Fibroblast of the aortic adventitia (primary cell): ENCODE measurements around the gene C4orf51. TPM values are rescaled to one million over a fixed set of nuclear protein-coding genes. Genes with fewer than 3 reads are reported as not detected.
"Not testable (repeated sequence)": the region's sequence is repeated elsewhere in the genome, so short reads cannot be mapped to it uniquely, and the experiment has no call there.

Source experiments
- DNase-seq: peaks from one replicate; pipeline ENCODE4 v3.0.0-alpha.2; 2010; ENCODE audit warnings: low read depth
- H3K4me3 ChIP-seq: 2 replicates; pipeline ENCODE4 v1.5.1; 2011; ENCODE audit warnings: low read depth, mild to moderate bottlenecking, control low read depth, low read length, moderate library complexity
- total RNA-seq: library from RNA; depleted of rRNA; stranded (reverse); fragments of >200 nt; gene quantifications from 2 replicates; pipeline ENCODE4 v1.2.3, GENCODE V29; 2012; ENCODE audit warnings: low replicate concordance
- TF ChIP-seq, protein P1 (sequence below): IDR thresholded peaks from 2 replicates; pipeline ENCODE4 v1.5.1; 2011; ENCODE audit warnings: mild to moderate bottlenecking, low read length, control low read depth, inconsistent platforms; ENCODE audit not compliant: insufficient read depth

Gene C4orf51
- total RNA-seq: not detected in 2 replicates

DNA sequence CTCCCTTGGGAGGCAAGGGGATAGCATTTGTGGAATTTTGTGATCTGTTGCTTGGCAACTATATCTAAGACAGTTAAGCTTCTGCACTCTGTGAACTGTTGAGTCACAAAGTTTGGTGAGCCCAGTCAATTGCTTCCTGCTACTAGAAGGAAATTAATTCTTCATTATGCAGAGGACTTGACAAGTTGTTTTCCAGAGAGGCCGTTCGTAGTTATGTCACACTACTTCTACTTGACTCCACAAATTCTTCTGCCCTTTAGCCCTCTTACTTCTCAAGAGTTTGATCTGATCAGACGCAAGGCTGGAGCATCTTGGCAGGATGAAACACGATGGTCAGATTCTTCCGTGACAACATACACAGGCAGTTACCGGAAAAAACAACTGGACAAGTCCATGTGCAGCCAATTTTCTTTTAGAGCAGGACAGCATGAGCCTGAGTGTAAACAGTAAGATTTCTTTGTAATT lies at the start of gene C4orf51:
C4orf51 (plus strand) TSS at position 156 of the 465 bp plus-strand sequence; CDS start at position 214, 58 bp downstream.
- H3K4me3 ChIP-seq: no peak within 1 kb of the TSS
- DNase-seq: peak; percentile 73
- TF ChIP-seq, protein P1, sequence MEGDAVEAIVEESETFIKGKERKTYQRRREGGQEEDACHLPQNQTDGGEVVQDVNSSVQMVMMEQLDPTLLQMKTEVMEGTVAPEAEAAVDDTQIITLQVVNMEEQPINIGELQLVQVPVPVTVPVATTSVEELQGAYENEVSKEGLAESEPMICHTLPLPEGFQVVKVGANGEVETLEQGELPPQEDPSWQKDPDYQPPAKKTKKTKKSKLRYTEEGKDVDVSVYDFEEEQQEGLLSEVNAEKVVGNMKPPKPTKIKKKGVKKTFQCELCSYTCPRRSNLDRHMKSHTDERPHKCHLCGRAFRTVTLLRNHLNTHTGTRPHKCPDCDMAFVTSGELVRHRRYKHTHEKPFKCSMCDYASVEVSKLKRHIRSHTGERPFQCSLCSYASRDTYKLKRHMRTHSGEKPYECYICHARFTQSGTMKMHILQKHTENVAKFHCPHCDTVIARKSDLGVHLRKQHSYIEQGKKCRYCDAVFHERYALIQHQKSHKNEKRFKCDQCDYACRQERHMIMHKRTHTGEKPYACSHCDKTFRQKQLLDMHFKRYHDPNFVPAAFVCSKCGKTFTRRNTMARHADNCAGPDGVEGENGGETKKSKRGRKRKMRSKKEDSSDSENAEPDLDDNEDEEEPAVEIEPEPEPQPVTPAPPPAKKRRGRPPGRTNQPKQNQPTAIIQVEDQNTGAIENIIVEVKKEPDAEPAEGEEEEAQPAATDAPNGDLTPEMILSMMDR: no peak

DNA sequence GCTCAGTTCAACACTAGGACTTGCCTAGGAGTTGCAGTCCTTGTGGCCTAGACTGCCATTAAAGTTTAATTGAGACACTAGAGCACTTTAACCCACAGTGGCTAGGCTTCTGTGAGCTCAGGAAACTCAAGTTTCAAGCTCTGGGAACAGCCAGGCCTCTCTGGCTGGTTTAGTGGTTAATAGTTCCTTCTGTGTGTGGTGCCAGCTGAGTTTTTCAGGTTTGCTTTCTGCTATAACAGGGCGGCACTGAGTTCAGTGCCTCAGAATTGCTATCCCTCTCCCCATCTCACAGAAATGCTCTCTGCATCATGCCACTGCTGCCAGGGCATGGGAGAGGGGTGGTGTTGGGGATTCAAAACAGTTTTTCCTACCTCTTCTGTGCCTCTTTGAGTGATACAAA lies 44.8 kb upstream of the C4orf51 start:
- TF ChIP-seq, protein P1: no peak
- H3K4me3 ChIP-seq: no peak overlapping the region
- no peak for DNase-seq

DNA sequence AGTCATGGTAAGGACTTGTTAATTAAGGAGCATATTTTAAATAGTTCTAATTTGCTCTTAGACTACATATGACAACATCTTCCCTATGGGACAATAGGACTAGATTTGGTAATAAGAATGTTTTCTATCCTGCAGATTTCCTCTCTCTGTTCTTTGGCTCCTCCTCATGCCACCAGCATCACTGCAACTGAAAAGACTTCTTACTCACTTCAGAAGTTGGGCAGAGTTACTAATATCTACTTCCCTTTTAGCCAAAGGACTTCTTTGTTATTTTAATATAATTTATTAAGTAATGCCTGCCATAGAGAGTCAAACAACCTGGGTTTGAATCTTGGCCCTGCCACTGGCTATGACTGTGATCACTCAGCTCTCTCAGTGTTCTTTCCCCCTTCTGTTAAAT lies 44.3 kb upstream of the C4orf51 start:
- no peak for DNase-seq
- TF ChIP-seq, protein P1: no peak

DNA sequence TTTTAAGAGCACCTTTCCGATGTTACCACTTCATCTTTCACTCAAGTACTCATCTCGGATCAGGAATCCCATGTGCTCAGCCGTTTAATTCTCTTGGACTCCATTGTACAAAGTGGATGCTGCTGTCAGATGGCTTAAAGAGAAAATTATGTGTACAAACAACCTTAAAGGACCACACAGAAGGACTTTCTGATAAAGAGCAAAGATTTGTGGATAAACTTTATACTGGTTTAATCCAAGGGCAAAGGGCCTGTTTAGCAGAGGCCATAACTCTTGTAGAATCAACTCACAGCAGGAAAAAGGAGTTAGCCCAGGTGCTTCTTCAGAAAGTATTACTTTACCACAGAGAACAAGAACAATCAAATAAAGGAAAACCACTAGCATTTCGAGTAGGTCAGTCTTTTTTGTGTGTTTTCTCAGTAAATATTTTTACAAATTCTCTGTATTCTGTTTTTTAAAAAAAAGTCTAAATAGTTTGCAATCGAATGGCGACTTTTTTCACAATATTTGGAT lies 40.7 kb upstream of the C4orf51 start:
- TF ChIP-seq, protein P1: no peak
- DNase-seq: no peak
- H3K4me3 ChIP-seq: no peak overlapping the region

More for the DNA sequence above, 44.3 kb upstream of the C4orf51 start:
- H3K4me3 ChIP-seq: no peak overlapping the region

DNA sequence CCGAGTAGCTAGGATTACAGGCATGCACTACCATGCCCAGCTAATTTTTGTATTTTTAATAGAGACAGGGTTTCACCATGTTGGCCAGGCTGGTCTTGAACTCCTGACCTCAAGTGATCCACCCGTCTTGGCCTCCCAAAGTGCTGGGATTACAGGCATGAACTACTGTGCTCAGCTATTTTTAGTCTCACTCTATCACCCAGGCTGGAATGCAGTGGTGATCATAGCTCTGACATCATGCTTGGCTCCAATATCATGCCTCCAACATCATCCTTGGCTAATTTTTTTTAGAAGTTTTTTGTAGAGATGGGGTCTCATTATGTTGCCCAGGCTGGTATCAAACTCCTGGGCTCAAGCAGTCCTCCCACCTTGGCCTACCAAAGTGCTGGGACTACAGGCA lies 39.7 kb upstream of the C4orf51 start:
- peak; percentile 76 for DNase-seq
- H3K4me3 ChIP-seq: not testable (repeated sequence)

DNA sequence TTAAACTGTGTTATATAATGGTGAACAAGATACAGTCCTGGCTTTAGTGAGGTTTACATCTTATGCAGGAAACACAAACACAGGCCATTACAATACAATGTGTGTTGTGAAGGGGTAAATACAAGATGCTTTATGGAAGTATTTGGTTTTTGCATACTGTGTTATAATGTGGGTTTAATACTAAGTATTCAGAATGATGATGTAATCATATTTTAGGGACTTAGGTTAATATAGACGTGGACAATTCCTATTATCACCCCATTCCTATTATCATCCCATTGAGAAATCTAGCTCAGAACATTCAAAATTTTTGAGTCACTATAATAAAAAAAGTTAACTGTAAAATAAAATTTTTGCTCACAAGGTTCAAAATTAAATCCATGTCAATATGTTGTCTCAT lies 36.7 kb upstream of the C4orf51 start:
- H3K4me3 ChIP-seq: no peak overlapping the region
- no peak for DNase-seq
- TF ChIP-seq, protein P1: no peak

DNA sequence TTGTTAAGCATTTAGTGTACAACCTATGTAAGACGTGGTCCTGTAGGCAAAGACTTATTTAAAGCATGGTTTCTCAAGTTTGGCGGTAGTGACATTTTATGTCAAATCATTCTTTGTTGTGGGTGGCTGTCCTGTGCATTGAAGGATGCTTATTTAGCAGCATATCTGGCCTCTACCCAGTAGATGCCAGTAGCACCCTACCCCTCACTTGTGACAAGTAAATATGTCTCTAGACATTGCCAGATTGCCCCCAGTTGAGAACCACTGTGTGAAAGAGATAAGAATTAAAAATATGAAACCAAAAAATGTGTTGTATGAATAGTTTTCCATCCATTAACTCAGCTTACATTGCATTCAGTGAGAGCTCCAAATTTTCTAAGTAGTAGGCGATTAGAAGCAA lies 35.2 kb upstream of the C4orf51 start:
- TF ChIP-seq, protein P1: no peak
- no peak for DNase-seq
- no peak overlapping the region for H3K4me3 ChIP-seq
